Breast epithelium (tissue), 3 donors: ENCODE data around the gene E4F1.

ENCODE experiments used
- POLR2AphosphoS5 ChIP-seq, 3 donors: sonication (generic); formaldehyde crosslinking; IDR thresholded peaks; one replicate each; pipeline ENCODE4 v1.6.1; 2017; ENCODE audit warnings: antibody characterized with exemption in 3 of 3
- TF ChIP-seq, protein P1 (sequence below), 3 donors: fragments of 450-650 bp; IDR thresholded peaks; one replicate each; pipeline ENCODE4 v1.5.1; 2016 to 2017; ENCODE audit warnings: antibody characterized with exemption in 3 of 3, mild to moderate bottlenecking in 3 of 3, moderate library complexity in 3 of 3

DNA sequence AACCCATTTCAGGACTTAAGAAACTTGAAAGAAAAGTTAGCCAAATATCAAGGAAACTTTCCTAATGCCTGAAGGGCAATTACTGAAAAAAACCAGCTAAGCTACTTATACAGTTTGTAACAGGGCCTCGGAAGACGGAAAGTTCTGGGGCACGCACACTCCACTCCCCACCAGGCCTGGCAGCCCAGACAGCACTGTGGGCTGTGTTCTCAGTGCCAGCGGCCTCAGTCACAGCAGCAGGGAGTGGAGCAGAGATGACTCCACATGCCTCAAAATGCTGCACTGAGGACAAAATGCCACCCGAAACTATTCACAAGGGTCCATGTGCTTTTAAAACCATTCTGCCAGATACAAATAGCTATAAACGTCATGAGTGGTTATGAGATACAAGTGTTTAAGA is 34.3 kb downstream of the E4F1 start:
- TF ChIP-seq, protein P1, sequence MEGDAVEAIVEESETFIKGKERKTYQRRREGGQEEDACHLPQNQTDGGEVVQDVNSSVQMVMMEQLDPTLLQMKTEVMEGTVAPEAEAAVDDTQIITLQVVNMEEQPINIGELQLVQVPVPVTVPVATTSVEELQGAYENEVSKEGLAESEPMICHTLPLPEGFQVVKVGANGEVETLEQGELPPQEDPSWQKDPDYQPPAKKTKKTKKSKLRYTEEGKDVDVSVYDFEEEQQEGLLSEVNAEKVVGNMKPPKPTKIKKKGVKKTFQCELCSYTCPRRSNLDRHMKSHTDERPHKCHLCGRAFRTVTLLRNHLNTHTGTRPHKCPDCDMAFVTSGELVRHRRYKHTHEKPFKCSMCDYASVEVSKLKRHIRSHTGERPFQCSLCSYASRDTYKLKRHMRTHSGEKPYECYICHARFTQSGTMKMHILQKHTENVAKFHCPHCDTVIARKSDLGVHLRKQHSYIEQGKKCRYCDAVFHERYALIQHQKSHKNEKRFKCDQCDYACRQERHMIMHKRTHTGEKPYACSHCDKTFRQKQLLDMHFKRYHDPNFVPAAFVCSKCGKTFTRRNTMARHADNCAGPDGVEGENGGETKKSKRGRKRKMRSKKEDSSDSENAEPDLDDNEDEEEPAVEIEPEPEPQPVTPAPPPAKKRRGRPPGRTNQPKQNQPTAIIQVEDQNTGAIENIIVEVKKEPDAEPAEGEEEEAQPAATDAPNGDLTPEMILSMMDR (IDR thresholded peaks at IDR 0.05), result no peak
- no peak for TF ChIP-seq POLR2AphosphoS5 (IDR thresholded peaks at IDR 0.05)
